GM11168 (cell line): ENCODE results near the gene HECW1.

Experiments used
- in situ Hi-C: fragments of 300-500 bp; cut with MboI; formaldehyde crosslinking; loops from one replicate; pipeline ENCODE4 v1.12.0; 2022; ENCODE audit warnings: low sequenced_read_pairs; ENCODE audit not compliant: unreplicated experiment

Gene HECW1

GRCh38 chr7:43298617-43299016 is 186.2 kb downstream of the HECW1 start:
- in situ Hi-C loops, result no loop called here

GRCh38 chr7:43300121-43300520 is 187.7 kb downstream of the HECW1 start:
- in situ Hi-C loops, result no loop called here

- in situ Hi-C loops, result no loop called here
These were observed 189.8 kb downstream of the HECW1 start for GRCh38 chr7:43302211-43302711.

- in situ Hi-C loops, result no loop called here
These were observed 190.5 kb downstream of the HECW1 start for GRCh38 chr7:43302773-43303460.

GRCh38 chr7:43303740-43304241 is 191.3 kb downstream of the HECW1 start:
- in situ Hi-C loops, result no loop called here

- in situ Hi-C loops, result no loop called here
These were observed 194.0 kb downstream of the HECW1 start for GRCh38 chr7:43306404-43306803.

- in situ Hi-C loops, result no loop called here
These were observed 195.1 kb downstream of the HECW1 start for GRCh38 chr7:43307522-43307921.

- in situ Hi-C loops, result no loop called here
These were observed 196.7 kb downstream of the HECW1 start for GRCh38 chr7:43308913-43309705.

- in situ Hi-C loops, result no loop called here
These were observed 197.2 kb downstream of the HECW1 start for GRCh38 chr7:43309706-43310022.

- in situ Hi-C loops, result no loop called here
These were observed 198.6 kb downstream of the HECW1 start for GRCh38 chr7:43311052-43311451.

GRCh38 chr7:43311694-43312093 is 199.2 kb downstream of the HECW1 start:
- in situ Hi-C loops, result no loop called here

- in situ Hi-C loops, result no loop called here
These were observed 201.4 kb downstream of the HECW1 start for GRCh38 chr7:43313628-43314378.

- in situ Hi-C loops, result no loop called here
These were observed 202.1 kb downstream of the HECW1 start for GRCh38 chr7:43314379-43315158.

- in situ Hi-C loops, result no loop called here
These were observed 204.6 kb downstream of the HECW1 start for GRCh38 chr7:43317075-43317474.

- in situ Hi-C loops, result no loop called here
These were observed 205.8 kb downstream of the HECW1 start for GRCh38 chr7:43318188-43318770.

- in situ Hi-C loops, result no loop called here
These were observed 213.1 kb downstream of the HECW1 start for GRCh38 chr7:43325595-43325994.

GRCh38 chr7:43328336-43328735 is 215.9 kb downstream of the HECW1 start:
- in situ Hi-C loops, result no loop called here

- in situ Hi-C loops, result no loop called here
These were observed 216.4 kb downstream of the HECW1 start for GRCh38 chr7:43328785-43329380.

GRCh38 chr7:43332193-43332796 is 219.8 kb downstream of the HECW1 start:
- in situ Hi-C loops, result no loop called here
